PC-9 (cell line): ENCODE data around the gene ARL10.

Source experiments
- EZH2 ChIP-seq: fragments of 200-600 bp; sonication (generic); IDR thresholded peaks from 2 replicates; pipeline ENCODE4 v1.8.0; 2017; ENCODE audit warnings: antibody characterized with exemption, low read depth
- TF ChIP-seq, protein P1 (sequence below): fragments of 200-600 bp; sonication (generic); conservative IDR thresholded peaks from 2 replicates; pipeline ENCODE4 v1.6.1; 2017; ENCODE audit warnings: mixed run types, antibody characterized with exemption, mild to moderate bottlenecking, moderate library complexity

DNA sequence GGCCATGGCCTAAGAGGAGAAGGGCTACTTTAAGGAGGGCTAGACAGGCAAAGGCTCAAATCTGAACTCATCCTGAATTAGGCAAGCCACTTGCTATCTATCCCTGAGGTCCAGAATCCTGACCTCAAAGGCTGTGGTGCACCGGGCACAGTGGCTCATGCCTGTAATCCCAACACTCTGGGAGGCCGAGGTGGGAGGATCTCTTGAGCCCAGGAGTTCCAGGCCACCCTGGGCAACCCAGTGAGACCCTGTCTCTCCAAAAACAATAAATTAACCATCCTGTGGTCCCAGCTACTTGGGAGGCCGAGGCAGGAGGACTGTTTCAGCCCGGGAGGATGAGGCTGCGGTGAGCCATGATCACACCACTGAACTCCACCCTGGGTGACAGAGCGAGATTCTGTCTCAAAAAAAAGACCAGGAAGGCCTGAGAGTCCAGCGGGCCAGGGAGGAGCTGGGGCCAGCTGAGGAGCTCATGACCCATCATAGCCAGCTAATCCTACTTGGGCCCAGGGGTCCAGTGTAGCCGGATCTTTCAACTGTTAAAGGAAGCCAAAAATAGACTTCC lies 19.2 kb downstream of the ARL10 start:
- TF ChIP-seq, protein P1, sequence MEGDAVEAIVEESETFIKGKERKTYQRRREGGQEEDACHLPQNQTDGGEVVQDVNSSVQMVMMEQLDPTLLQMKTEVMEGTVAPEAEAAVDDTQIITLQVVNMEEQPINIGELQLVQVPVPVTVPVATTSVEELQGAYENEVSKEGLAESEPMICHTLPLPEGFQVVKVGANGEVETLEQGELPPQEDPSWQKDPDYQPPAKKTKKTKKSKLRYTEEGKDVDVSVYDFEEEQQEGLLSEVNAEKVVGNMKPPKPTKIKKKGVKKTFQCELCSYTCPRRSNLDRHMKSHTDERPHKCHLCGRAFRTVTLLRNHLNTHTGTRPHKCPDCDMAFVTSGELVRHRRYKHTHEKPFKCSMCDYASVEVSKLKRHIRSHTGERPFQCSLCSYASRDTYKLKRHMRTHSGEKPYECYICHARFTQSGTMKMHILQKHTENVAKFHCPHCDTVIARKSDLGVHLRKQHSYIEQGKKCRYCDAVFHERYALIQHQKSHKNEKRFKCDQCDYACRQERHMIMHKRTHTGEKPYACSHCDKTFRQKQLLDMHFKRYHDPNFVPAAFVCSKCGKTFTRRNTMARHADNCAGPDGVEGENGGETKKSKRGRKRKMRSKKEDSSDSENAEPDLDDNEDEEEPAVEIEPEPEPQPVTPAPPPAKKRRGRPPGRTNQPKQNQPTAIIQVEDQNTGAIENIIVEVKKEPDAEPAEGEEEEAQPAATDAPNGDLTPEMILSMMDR, result no peak
- no peak for TF ChIP-seq EZH2
